Measurements from ENCODE around the gene GPX4. TPM values are rescaled to one million over a fixed set of nuclear protein-coding genes. Genes with fewer than 3 reads are reported as not detected.

GPX4 gene
- total and polyA plus RNA-seq, 10 of the 15 experiments (the other 5 are each of a cell fraction or from before 2014, with no cell fraction given) = 33.3 to 749 (median 297) TPM

Other genes with a start within 250 kb of the GPX4 start
Only the 7 nearest of the 22 such genes appear.
- gene TMEM259, start 82.9 kb upstream of the GPX4 start, total RNA-seq (2014; rRNA removed) = 120 and 143 TPM in 2 replicates
- 28.6 and 32.3 TPM in 2 replicates for gene TMEM259, start 82.9 kb upstream of the GPX4 start, total RNA-seq (2014; rRNA removed; fragmentation: Illumina TruSeq; extraction: Trizol)
- 144 and 155 TPM in 2 replicates for gene TMEM259, start 82.9 kb upstream of the GPX4 start, total RNA-seq (2021)
- 35.7 and 77.7 TPM in 2 replicates for gene TMEM259, start 82.9 kb upstream of the GPX4 start, polyA plus RNA-seq (2011; rRNA removed)
- 10.5 and 33.2 TPM in 2 replicates for gene TMEM259, start 82.9 kb upstream of the GPX4 start, polyA plus RNA-seq (2014; fragmentation: Illumina TruSeq; extraction: Trizol)
- gene TMEM259, start 82.9 kb upstream of the GPX4 start, polyA plus RNA-seq (2014; fragmentation: Nextera tagmentation; extraction: Ambion mirVana) = under 1 TPM; 0.43 to 0.86 TPM
- gene TMEM259, start 82.9 kb upstream of the GPX4 start, polyA plus RNA-seq (2014; rRNA removed) = 184 and 247 TPM in 2 replicates
- gene TMEM259, start 82.9 kb upstream of the GPX4 start, polyA plus RNA-seq (2016; fragmentation: Nextera tagmentation; extraction: Ambion mirVana) = 10 to 100 TPM; 54.4 to 69.6 TPM
- not detected in 2 replicates for gene RNU6-2, start 82.5 kb upstream of the GPX4 start, total RNA-seq (2014; rRNA removed)
- gene RNU6-2, start 82.5 kb upstream of the GPX4 start, total RNA-seq (2014; rRNA removed; fragmentation: Illumina TruSeq; extraction: Trizol) = not detected in 2 replicates
- not detected in 2 replicates for gene RNU6-2, start 82.5 kb upstream of the GPX4 start, total RNA-seq (2021)
- gene RNU6-2, start 82.5 kb upstream of the GPX4 start, polyA plus RNA-seq (2011; rRNA removed) = not detected in 2 replicates
- gene RNU6-2, start 82.5 kb upstream of the GPX4 start, polyA plus RNA-seq (2014; fragmentation: Illumina TruSeq; extraction: Trizol) = not detected in 2 replicates
- not detected for gene RNU6-2, start 82.5 kb upstream of the GPX4 start, polyA plus RNA-seq (2014; fragmentation: Nextera tagmentation; extraction: Ambion mirVana)
- not detected in 2 replicates for gene RNU6-2, start 82.5 kb upstream of the GPX4 start, polyA plus RNA-seq (2014; rRNA removed)
- gene RNU6-2, start 82.5 kb upstream of the GPX4 start, polyA plus RNA-seq (2016; fragmentation: Nextera tagmentation; extraction: Ambion mirVana) = not detected
- 154 and 195 TPM in 2 replicates for gene CNN2, start 77.4 kb upstream of the GPX4 start, total RNA-seq (2014; rRNA removed)
- 95.8 and 115 TPM in 2 replicates for gene CNN2, start 77.4 kb upstream of the GPX4 start, total RNA-seq (2014; rRNA removed; fragmentation: Illumina TruSeq; extraction: Trizol)
- gene CNN2, start 77.4 kb upstream of the GPX4 start, total RNA-seq (2021) = 289 and 311 TPM in 2 replicates
- 28.6 and 54.2 TPM in 2 replicates for gene CNN2, start 77.4 kb upstream of the GPX4 start, polyA plus RNA-seq (2011; rRNA removed)
- 60.1 and 168 TPM in 2 replicates for gene CNN2, start 77.4 kb upstream of the GPX4 start, polyA plus RNA-seq (2014; fragmentation: Illumina TruSeq; extraction: Trizol)
- 10 to 100 TPM; 34.7 to 42.5 TPM for gene CNN2, start 77.4 kb upstream of the GPX4 start, polyA plus RNA-seq (2014; fragmentation: Nextera tagmentation; extraction: Ambion mirVana)
- 177 and 213 TPM in 2 replicates for gene CNN2, start 77.4 kb upstream of the GPX4 start, polyA plus RNA-seq (2014; rRNA removed)
- gene CNN2, start 77.4 kb upstream of the GPX4 start, polyA plus RNA-seq (2016; fragmentation: Nextera tagmentation; extraction: Ambion mirVana) = 100 to 1,000 TPM; 269 to 273 TPM
- 14.9 and 18.1 TPM in 2 replicates for gene ABCA7, start 63.9 kb upstream of the GPX4 start, total RNA-seq (2014; rRNA removed)
- gene ABCA7, start 63.9 kb upstream of the GPX4 start, total RNA-seq (2014; rRNA removed; fragmentation: Illumina TruSeq; extraction: Trizol) = 5.6 and 7.6 TPM in 2 replicates
- 38.7 and 49.5 TPM in 2 replicates for gene ABCA7, start 63.9 kb upstream of the GPX4 start, total RNA-seq (2021)
- 3.3 and 5.5 TPM in 2 replicates for gene ABCA7, start 63.9 kb upstream of the GPX4 start, polyA plus RNA-seq (2011; rRNA removed)
- gene ABCA7, start 63.9 kb upstream of the GPX4 start, polyA plus RNA-seq (2014; fragmentation: Illumina TruSeq; extraction: Trizol) = 4.6 and 11.4 TPM in 2 replicates
- 1 to 10 TPM; 1.0 to 2.9 TPM for gene ABCA7, start 63.9 kb upstream of the GPX4 start, polyA plus RNA-seq (2014; fragmentation: Nextera tagmentation; extraction: Ambion mirVana)
- 26.9 and 36.5 TPM in 2 replicates for gene ABCA7, start 63.9 kb upstream of the GPX4 start, polyA plus RNA-seq (2014; rRNA removed)
- gene ABCA7, start 63.9 kb upstream of the GPX4 start, polyA plus RNA-seq (2016; fragmentation: Nextera tagmentation; extraction: Ambion mirVana) = 10 to 100 TPM; 22.0 to 22.1 TPM
- gene ARHGAP45, start 36.8 kb upstream of the GPX4 start, total RNA-seq (2014; rRNA removed) = 116 and 146 TPM in 2 replicates
- gene ARHGAP45, start 36.8 kb upstream of the GPX4 start, total RNA-seq (2014; rRNA removed; fragmentation: Illumina TruSeq; extraction: Trizol) = 21.4 and 26.2 TPM in 2 replicates
- 142 and 151 TPM in 2 replicates for gene ARHGAP45, start 36.8 kb upstream of the GPX4 start, total RNA-seq (2021)
- 20.8 and 53.2 TPM in 2 replicates for gene ARHGAP45, start 36.8 kb upstream of the GPX4 start, polyA plus RNA-seq (2011; rRNA removed)
- 1.4 and 9.8 TPM in 2 replicates for gene ARHGAP45, start 36.8 kb upstream of the GPX4 start, polyA plus RNA-seq (2014; fragmentation: Illumina TruSeq; extraction: Trizol)
- 1 to 10 TPM; 1.4 to 7.8 TPM for gene ARHGAP45, start 36.8 kb upstream of the GPX4 start, polyA plus RNA-seq (2014; fragmentation: Nextera tagmentation; extraction: Ambion mirVana)
- 96.0 and 125 TPM in 2 replicates for gene ARHGAP45, start 36.8 kb upstream of the GPX4 start, polyA plus RNA-seq (2014; rRNA removed)
- gene ARHGAP45, start 36.8 kb upstream of the GPX4 start, polyA plus RNA-seq (2016; fragmentation: Nextera tagmentation; extraction: Ambion mirVana) = 10 to 100 TPM; 66.6 to 82.6 TPM
- 194 and 207 TPM in 2 replicates for gene POLR2E, start 8.6 kb upstream of the GPX4 start, total RNA-seq (2014; rRNA removed)
- gene POLR2E, start 8.6 kb upstream of the GPX4 start, total RNA-seq (2014; rRNA removed; fragmentation: Illumina TruSeq; extraction: Trizol) = 78.7 and 85.5 TPM in 2 replicates
- 243 and 250 TPM in 2 replicates for gene POLR2E, start 8.6 kb upstream of the GPX4 start, total RNA-seq (2021)
- 92.4 and 192 TPM in 2 replicates for gene POLR2E, start 8.6 kb upstream of the GPX4 start, polyA plus RNA-seq (2011; rRNA removed)
- 10.0 and 142 TPM in 2 replicates for gene POLR2E, start 8.6 kb upstream of the GPX4 start, polyA plus RNA-seq (2014; fragmentation: Illumina TruSeq; extraction: Trizol)
- gene POLR2E, start 8.6 kb upstream of the GPX4 start, polyA plus RNA-seq (2014; fragmentation: Nextera tagmentation; extraction: Ambion mirVana) = 10 to 100 TPM in 1 of 2 experiments, 1 to 10 TPM in 1; 4.0 to 17.0 TPM
- gene POLR2E, start 8.6 kb upstream of the GPX4 start, polyA plus RNA-seq (2014; rRNA removed) = 367 and 444 TPM in 2 replicates
- gene POLR2E, start 8.6 kb upstream of the GPX4 start, polyA plus RNA-seq (2016; fragmentation: Nextera tagmentation; extraction: Ambion mirVana) = 100 to 1,000 TPM; 460 to 487 TPM
- gene SBNO2, start 70.3 kb downstream of the GPX4 start, total RNA-seq (2014; rRNA removed) = 13.8 and 15.8 TPM in 2 replicates
- 4.8 and 5.6 TPM in 2 replicates for gene SBNO2, start 70.3 kb downstream of the GPX4 start, total RNA-seq (2014; rRNA removed; fragmentation: Illumina TruSeq; extraction: Trizol)
- gene SBNO2, start 70.3 kb downstream of the GPX4 start, total RNA-seq (2021) = 38.5 and 44.6 TPM in 2 replicates
- gene SBNO2, start 70.3 kb downstream of the GPX4 start, polyA plus RNA-seq (2011; rRNA removed) = 2.7 and 7.2 TPM in 2 replicates
- gene SBNO2, start 70.3 kb downstream of the GPX4 start, polyA plus RNA-seq (2014; fragmentation: Illumina TruSeq; extraction: Trizol) = 2.2 and 5.0 TPM in 2 replicates
- gene SBNO2, start 70.3 kb downstream of the GPX4 start, polyA plus RNA-seq (2014; fragmentation: Nextera tagmentation; extraction: Ambion mirVana) = under 1 TPM; 0.08 to 0.15 TPM
- 21.8 and 26.0 TPM in 2 replicates for gene SBNO2, start 70.3 kb downstream of the GPX4 start, polyA plus RNA-seq (2014; rRNA removed)
- 1 to 10 TPM; 4.2 to 5.9 TPM for gene SBNO2, start 70.3 kb downstream of the GPX4 start, polyA plus RNA-seq (2016; fragmentation: Nextera tagmentation; extraction: Ambion mirVana)